Epithelial cell of esophagus (primary cell): ENCODE data around the gene ZFP92.
"Not testable (repeated sequence)": the region's sequence is repeated elsewhere in the genome, so short reads cannot be mapped to it uniquely, and the experiment has no call there.

ENCODE experiments used
- DNase-seq: peaks from one replicate; pipeline ENCODE4 v3.0.0; 2010; ENCODE audit warnings: low read depth
- H3K4me3 ChIP-seq: 2 replicates; pipeline ENCODE4 v1.5.1; 2011; ENCODE audit warnings: mild to moderate bottlenecking, low read length, control low read depth
- CTCF ChIP-seq: IDR thresholded peaks from 2 replicates; pipeline ENCODE4 v1.5.1; 2011; ENCODE audit warnings: low read depth, mild to moderate bottlenecking, low read length, control low read depth, inconsistent platforms; ENCODE audit not compliant: insufficient read depth; ENCODE audit errors: missing control alignments

ZFP92 gene

GRCh38 chrX:153387345-153387744, 23.9 kb upstream of the ZFP92 start:
- no peak for TF ChIP-seq CTCF
- DNase-seq: no peak

GRCh38 chrX:153387987-153388721, 23.1 kb upstream of the ZFP92 start:
- H3K4me3 ChIP-seq: no peak overlapping the region
- TF ChIP-seq CTCF: no peak
- no peak for DNase-seq

More at GRCh38 chrX:153387345-153387744, 23.9 kb upstream of the ZFP92 start:
- H3K4me3 ChIP-seq: no peak overlapping the region

GRCh38 chrX:153388722-153389459, 22.4 kb upstream of the ZFP92 start:
- no peak for DNase-seq
- no peak for TF ChIP-seq CTCF
- no peak overlapping the region for H3K4me3 ChIP-seq

GRCh38 chrX:153389460-153389768, 21.9 kb upstream of the ZFP92 start:
- H3K4me3 ChIP-seq: not testable (repeated sequence)

GRCh38 chrX:153392642-153393321, 18.5 kb upstream of the ZFP92 start:
- no peak for DNase-seq
- no peak overlapping the region for H3K4me3 ChIP-seq
- TF ChIP-seq CTCF: no peak

More at GRCh38 chrX:153389460-153389768, 21.9 kb upstream of the ZFP92 start:
- DNase-seq: not testable (repeated sequence)

GRCh38 chrX:153394612-153395011, 16.7 kb upstream of the ZFP92 start:
- no peak for DNase-seq
- no peak overlapping the region for H3K4me3 ChIP-seq
- TF ChIP-seq CTCF: no peak

- no peak for DNase-seq
- H3K4me3 ChIP-seq: no peak overlapping the region
- TF ChIP-seq CTCF: no peak
Observed at GRCh38 chrX:153395613-153396319, 15.5 kb upstream of the ZFP92 start.
